T-helper 1 cell (primary cell): Measurements from ENCODE around the gene KRTAP10-8.
"Not testable (repeated sequence)": the region's sequence is repeated elsewhere in the genome, so short reads cannot be mapped to it uniquely, and the experiment has no call there.

Experiments used
- DNase-seq, 5 donors: peaks; one replicate each; pipeline ENCODE4 v3.0.0-alpha.2; 2012 to 2020

The KRTAP10-8 gene

DNA sequence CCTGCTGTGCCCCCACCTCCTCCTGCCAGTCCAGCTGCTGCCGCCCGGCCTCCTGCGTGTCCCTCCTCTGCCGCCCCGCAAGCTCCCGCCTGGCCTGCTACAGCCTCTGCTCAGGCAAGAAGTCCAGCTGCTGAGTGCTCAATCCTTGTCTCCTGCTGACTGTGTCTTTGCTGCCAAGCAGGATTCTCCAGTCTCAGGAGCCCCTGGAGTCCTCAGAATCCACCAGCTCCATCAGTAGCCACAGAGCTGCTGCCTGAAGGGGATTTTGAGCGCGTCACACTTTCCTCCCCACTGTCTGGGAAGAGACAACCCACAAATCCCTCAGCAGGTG, 35.3 kb downstream of the KRTAP10-8 start:
- DNase-seq = no peak

DNA sequence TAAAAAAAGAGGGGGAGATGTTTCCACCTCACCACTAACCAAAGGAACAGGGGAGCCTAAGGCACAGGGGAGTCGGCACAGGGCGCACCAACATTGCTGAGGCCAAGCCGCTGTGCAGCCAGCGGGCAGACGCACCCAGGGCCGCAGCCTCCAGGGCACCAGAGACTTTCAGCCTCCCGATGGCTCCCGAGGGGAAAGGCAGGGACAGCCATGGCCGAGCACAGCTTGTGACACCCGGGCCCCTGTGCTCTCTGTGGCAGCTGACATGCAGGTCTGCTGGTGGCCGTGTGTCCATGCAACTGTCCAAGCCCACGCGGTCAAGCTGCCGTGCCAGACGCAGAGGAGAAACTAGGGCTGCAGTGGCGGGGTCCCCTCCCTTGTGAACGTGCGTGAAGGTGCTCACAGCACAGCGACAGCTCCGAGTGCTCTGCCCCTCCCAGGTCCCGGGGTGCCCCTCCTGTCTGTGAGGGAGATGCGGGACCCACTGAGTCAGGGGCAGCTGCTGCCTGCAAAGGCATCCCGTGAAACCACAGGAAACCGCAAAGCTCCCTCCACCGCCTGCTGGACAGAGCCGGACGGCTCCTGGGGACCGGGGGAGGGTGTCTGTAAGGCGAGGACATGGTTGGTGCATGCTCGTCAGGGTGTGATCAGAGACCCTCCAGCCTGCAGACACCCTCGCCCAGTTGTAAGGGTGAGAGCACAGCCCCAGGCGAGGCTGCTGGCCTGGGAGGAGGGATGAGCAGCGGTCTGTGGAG, 36.9 kb downstream of the KRTAP10-8 start:
- DNase-seq = no peak

DNA sequence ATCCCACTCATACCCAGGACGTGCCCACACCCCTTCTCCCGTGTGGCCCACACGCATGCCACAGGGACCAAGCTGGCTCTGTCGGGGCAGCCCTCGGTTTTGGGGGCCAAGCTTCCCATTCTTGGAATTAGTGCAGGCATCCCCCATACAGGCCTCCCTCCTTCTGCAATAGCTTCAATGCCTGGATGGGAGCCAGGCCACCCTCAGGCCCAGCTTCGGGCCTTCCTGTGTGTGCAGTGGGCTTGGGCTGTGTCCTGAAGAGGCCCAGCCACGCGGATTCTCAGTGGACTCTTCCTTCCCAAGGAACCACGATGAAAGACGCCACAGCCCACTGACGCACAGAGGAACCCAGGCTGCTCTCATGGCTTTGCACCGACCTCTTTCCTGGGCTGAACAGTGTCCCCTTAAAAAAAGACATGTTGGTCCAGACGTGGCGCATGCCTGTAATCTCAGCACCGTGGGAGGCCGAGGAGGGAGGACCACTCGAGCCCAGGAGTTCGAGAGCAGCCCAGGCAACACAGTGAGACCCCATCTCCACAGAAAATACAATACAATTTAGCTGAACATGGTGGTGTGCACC, 37.7 kb downstream of the KRTAP10-8 start:
- DNase-seq = no peak

DNA sequence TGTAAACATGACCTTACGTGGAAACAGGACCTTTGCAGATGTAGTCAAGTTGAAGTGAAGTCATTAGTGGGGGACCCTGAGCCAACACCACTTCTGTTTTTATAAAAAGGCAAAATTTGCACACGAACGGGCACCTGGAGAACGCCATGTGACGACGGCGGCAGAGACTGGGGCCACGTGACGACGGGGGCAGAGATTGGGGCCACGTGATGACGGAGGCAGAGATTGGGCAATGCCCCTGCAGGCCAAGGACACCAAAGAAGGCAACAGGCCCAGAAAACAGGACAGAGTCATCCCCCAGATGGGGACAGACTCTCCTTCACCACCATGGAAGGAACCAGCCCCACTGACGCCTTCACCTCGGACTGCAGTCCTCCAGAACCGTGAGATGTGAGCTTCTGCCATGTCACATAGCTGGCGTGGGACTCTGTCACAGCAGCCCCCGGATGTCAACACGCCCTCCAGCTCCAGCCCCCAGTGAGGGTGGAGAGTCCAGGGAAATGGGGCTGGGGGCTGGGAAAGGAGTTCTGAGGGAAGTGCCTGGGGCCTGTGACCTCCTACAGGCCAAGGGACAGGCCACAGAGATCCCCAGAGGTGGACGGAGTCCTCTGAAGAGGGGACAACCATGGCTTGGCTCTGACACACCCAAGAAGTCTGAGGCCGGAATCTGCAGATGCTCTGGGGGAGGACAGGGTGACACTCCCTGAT, 38.5 kb downstream of the KRTAP10-8 start:
- DNase-seq = no peak

GRCh38 chr21:44650973-44651675, 39.2 kb downstream of the KRTAP10-8 start:
- DNase-seq = no peak

DNA sequence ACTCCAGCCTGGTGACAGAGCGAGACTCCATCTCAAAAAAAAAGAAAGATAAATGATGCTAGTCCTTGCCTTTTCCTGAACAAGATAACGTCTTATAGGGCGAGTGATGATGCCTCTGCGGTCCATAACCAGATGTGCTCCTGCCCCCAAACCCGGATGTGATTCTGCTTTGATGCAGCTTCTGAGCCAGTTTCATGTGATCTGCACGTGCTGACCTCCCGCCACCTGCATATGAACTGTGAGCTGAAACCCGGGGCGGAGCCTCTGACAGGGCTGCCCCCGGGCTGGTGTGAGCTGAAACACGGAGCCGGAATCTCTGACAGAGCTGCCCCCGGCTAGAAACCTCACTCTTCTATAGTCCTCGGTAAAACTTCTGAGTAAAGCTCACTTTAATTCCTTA, 41.2 kb downstream of the KRTAP10-8 start:
- no peak for DNase-seq

DNA sequence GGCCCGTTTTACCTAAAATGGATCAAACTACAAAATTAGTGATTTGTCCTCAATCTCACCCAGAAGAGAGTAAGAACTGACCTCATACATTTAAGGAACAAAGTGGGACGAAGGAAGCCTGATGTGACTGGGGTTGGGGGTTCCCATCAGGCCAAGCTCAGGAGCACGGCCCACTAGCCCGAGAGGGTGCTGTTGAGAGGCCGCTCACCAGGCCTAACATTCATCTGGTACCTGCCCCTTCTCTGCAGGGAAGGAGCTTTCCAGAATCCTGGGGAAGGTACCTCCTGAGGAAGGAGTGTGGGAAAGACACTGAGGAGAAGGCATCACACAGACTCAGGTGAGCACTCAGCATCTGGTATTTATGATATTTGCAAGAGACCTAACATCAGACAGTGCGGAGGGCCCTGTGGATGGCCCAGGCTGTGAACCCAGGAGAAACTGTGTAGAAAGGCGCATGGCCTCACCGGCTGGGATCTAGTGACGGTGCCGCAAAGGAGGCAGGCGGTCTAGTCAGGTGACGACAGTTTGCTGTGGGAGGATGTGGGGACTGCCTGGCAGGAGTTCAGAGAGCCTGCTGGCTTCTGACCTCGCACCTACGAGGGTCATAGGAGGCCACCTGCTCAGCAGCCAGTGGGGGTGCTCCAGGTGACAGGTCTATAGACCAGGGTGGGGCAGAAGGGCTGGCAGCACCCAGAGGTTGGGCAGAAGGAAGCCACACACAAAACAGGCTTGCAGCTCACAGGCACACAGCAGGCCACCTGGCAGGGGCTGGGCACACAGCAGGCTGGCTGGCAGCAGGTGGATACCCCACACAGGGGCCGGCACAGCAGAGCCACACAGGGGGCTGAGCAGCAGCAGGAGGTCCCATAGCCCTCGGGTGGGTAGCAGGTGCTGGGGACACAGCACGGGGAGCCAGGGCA, 42.0 kb downstream of the KRTAP10-8 start:
- DNase-seq = peak; percentile 44 to 70 (median 61)

DNA sequence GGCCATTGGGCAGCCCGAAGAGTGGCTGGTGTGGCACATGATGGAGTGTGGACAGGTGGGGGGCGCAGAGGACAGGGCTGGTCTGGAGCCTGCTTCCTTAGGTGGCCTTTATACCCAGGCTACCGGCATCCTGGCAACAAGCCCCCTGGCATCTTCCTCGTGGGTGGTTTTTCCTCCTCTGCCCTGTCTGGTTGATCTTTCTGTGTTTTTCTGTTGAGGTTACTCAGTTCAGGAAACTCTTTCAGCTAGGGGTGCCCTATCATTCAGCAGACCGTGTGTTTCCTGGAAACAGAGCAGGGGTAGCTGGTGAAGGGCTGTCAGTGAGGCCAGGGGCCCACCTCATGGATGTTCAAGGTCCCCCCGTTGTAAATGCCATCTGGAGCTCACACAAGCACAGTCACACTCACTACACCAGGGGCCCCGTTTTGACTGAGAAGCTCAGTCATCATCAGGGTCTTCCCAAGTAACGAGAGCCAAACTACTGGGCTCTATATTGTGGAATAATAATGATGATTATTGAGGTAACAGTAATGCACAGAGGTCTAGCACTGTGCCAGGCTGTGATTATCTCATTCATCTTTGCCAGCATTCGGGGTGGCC, 42.8 kb downstream of the KRTAP10-8 start, which contains the start of gene KRTAP12-4:
KRTAP12-4 (minus strand) TSS at position 84 of the 600 bp plus-strand sequence; CDS start at position 39, 45 bp downstream.
- DNase-seq = peak in 1 of 5 donors; percentile 55

DNA sequence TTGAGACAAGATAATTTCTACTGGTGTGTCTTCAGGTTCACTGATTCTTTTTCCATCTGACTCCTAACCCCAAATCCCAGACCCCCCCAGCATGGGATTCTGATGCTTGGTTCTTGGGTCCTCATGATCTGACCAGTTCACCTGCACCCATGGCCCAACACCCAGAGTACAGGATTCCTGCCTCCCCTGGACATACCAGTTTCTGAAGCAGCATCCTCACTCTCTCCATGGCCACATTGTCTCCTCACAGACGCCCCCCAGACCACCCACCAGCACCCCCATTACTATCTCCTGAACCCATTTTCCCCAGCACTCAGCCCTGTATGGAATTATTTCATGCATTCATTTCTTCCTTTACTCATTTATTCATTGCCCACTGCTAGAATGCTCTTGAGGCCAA, 45.0 kb downstream of the KRTAP10-8 start:
- no peak for DNase-seq

GRCh38 chr21:44657635-44658540, 46.0 kb downstream of the KRTAP10-8 start, which contains the start of gene KRTAP12-3:
Gene KRTAP12-3, plus strand, starts transcription at chr21:44657932. Its CDS starts 48 bp downstream, at chr21:44657980.
- DNase-seq = peak; percentile 43 to 93 (median 48)

DNA sequence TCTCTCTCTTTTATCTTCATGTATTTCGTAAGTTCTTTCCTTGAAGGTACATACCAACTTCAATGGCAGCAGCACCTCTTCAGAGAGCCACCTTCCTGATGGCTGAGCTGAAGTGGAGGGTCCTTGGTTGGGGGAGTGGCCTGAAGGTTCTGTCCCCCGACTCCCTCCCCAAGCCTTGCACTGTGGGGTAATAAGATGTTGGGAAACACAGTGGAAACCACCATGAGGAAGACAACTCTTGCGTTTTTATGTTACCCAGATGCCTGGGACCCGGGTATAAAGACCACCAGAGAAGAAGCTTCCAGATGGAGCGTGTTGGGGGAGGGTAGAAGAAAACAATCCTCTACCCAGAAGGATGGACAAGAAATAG, 46.6 kb downstream of the KRTAP10-8 start:
- no peak for DNase-seq

GRCh38 chr21:44658913-44659595, 47.2 kb downstream of the KRTAP10-8 start:
- peak in 1 of 5 donors; percentile 70 for DNase-seq

GRCh38 chr21:44661567-44661966, 49.7 kb downstream of the KRTAP10-8 start:
- not testable (repeated sequence) for DNase-seq
